Fibroblast of lung (primary cell): Measurements from ENCODE around the gene AK5. TPM values are rescaled to one million over a fixed set of nuclear protein-coding genes. Genes with fewer than 3 reads are reported as not detected.
"Not testable (repeated sequence)": the region's sequence is repeated elsewhere in the genome, so short reads cannot be mapped to it uniquely, and the experiment has no call there.

ENCODE experiments used
- DNase-seq, 2 donors: peaks; one replicate each; pipeline versions ENCODE4 v3.0.0 to v3.0.0-alpha.2; 2010; ENCODE audit warnings: low read depth in 2 of 2
- H2AFZ ChIP-seq: 2 replicates; pipeline ENCODE4 v1.5.1; 2012; ENCODE audit warnings: low read length, control low read depth, inconsistent platforms
- H3K27ac ChIP-seq: 2 replicates; pipeline ENCODE4 v1.5.1; 2011; ENCODE audit warnings: low read length, control low read depth; ENCODE audit not compliant: insufficient read depth
- H3K27me3 ChIP-seq: 2 replicates; pipeline ENCODE4 v1.5.1; 2011; ENCODE audit warnings: mild to moderate bottlenecking, low read length; ENCODE audit not compliant: control insufficient read depth, insufficient read depth
- H3K36me3 ChIP-seq: 2 replicates; pipeline ENCODE4 v1.5.1; 2011; ENCODE audit warnings: low read length; ENCODE audit not compliant: control insufficient read depth, insufficient read depth
- H3K4me1 ChIP-seq: 2 replicates; pipeline ENCODE4 v1.5.1; 2011; ENCODE audit warnings: low read length; ENCODE audit not compliant: control insufficient read depth, insufficient read depth; ENCODE audit errors: extremely low read depth
- H3K4me2 ChIP-seq: 2 replicates; pipeline ENCODE4 v1.5.1; 2011; ENCODE audit warnings: low read length, control low read depth; ENCODE audit not compliant: insufficient read depth; ENCODE audit errors: extremely low read depth
- H3K4me3 ChIP-seq, 4 experiments: fragments of 200-600 bp in 1 of 4; sonication (generic) in 1 of 4; replicated peaks in 1 of 4; 2 replicates each; pipeline ENCODE4 v1.5.1; 2011 to 2016; ENCODE audit warnings: low read length in 4 of 4, low read depth in 3 of 4, mild to moderate bottlenecking in 3 of 4, control low read depth in 2 of 4, inconsistent platforms in 1 of 4, mixed read lengths in 1 of 4; ENCODE audit not compliant: insufficient read depth in 1 of 4; ENCODE audit errors: control extremely low read depth in 1 of 4
- H3K79me2 ChIP-seq: 2 replicates; pipeline ENCODE4 v1.5.1; 2012; ENCODE audit warnings: mild to moderate bottlenecking, low read length, inconsistent platforms; ENCODE audit not compliant: control insufficient read depth, insufficient read depth
- H3K9ac ChIP-seq: 2 replicates; pipeline ENCODE4 v1.5.1; 2011; ENCODE audit warnings: mild to moderate bottlenecking, low read length, control low read depth; ENCODE audit not compliant: insufficient read depth
- H3K9me3 ChIP-seq: 2 replicates; pipeline ENCODE4 v1.5.1; 2012; ENCODE audit warnings: low read depth, low read length; ENCODE audit not compliant: control insufficient read depth, insufficient read depth
- H4K20me1 ChIP-seq: 2 replicates; pipeline ENCODE4 v1.5.1; 2011; ENCODE audit warnings: low read length; ENCODE audit not compliant: control insufficient read depth, insufficient read depth; ENCODE audit errors: extremely low read depth
- CTCF ChIP-seq, 2 donors: IDR thresholded peaks in 1 of 2; conservative IDR thresholded peaks in 1 of 2; 1 replicate in 1 of 2; 2 replicates in 1 of 2; pipeline ENCODE4 v1.5.1; 2011 to 2012; ENCODE audit warnings: low read length in 2 of 2, control low read depth in 1 of 2, inconsistent platforms in 1 of 2, low read depth in 1 of 2, mild to moderate bottlenecking in 1 of 2
- EZH2 ChIP-seq: IDR thresholded peaks from 2 replicates; pipeline ENCODE4 v1.5.1; 2012; ENCODE audit warnings: low read length, control low read depth, mild to moderate bottlenecking; ENCODE audit errors: missing control alignments
- polyA plus RNA-seq, 2 donors: library from polyadenylated mRNA; depleted of rRNA in 1 of 2; stranded (reverse) in 1 of 2; unstranded in 1 of 2; fragments of >200 nt; gene quantifications; 2 replicates each; pipeline ENCODE4 v1.2.1, GENCODE V29; 2011 to 2012; ENCODE audit warnings: missing spikeins in 1 of 2
- total RNA-seq: library from RNA; depleted of rRNA; stranded (reverse); fragments of >200 nt; gene quantifications from 2 replicates; pipeline ENCODE4 v1.2.1, GENCODE V29; 2014

Gene AK5
- total and polyA plus RNA-seq, 2 donors (not counting 1 experiment from before 2014, with no cell fraction given): 37.9 to 87.7 TPM

- H3K27ac ChIP-seq: no peak overlapping the region
- H3K79me2 ChIP-seq: no peaks in the 10 kb centered on the region
- H3K27me3 ChIP-seq: no peaks in the 10 kb centered on the region
- no peaks in the 10 kb centered on the region for H3K4me1 ChIP-seq
- H4K20me1 ChIP-seq: no peaks in the 10 kb centered on the region
- H3K36me3 ChIP-seq: no peaks in the 10 kb centered on the region
- no peak overlapping the region for H3K4me3 ChIP-seq
- no peaks in the 10 kb centered on the region for H3K9me3 ChIP-seq
- no peak overlapping the region for H2AFZ ChIP-seq
- no peak overlapping the region for H3K4me2 ChIP-seq
- TF ChIP-seq CTCF (conservative IDR thresholded peaks at IDR 0.05 in 1 of 2, IDR thresholded peaks at IDR 0.05 in 1 of 2; ENCODE audit: low read depth in 1 of 2, low read length in 2 of 2): no peak
- no peak for TF ChIP-seq EZH2
- no peak overlapping the region for H3K9ac ChIP-seq
- no peak for DNase-seq
Measured at GRCh38 chr1:77308889-77309621, 27.2 kb downstream of the AK5 start.

GRCh38 chr1:77310924-77311323, 29.1 kb downstream of the AK5 start:
- no peak for TF ChIP-seq EZH2
- TF ChIP-seq CTCF (conservative IDR thresholded peaks at IDR 0.05 in 1 of 2, IDR thresholded peaks at IDR 0.05 in 1 of 2; ENCODE audit: low read depth in 1 of 2, low read length in 2 of 2): no peak
- Histone ChIP-seq H3K9ac (no peak overlapping the region), H3K4me3 (no peak overlapping the region), H3K9me3 (no peaks in the 10 kb centered on the region), H3K27ac (no peak overlapping the region), H2AFZ (no peak overlapping the region), H3K4me2 (no peak overlapping the region), H3K79me2 (no peaks in the 10 kb centered on the region), H3K36me3 (no peaks in the 10 kb centered on the region), H3K4me1 (no peaks in the 10 kb centered on the region), H4K20me1 (no peaks in the 10 kb centered on the region), H3K27me3 (no peaks in the 10 kb centered on the region)
- no peak for DNase-seq

- H2AFZ ChIP-seq, H3K4me2 ChIP-seq, H3K36me3 ChIP-seq, H4K20me1 ChIP-seq, H3K4me3 ChIP-seq, H3K79me2 ChIP-seq, H3K27me3 ChIP-seq, H3K9me3 ChIP-seq, H3K9ac ChIP-seq, H3K27ac ChIP-seq, H3K4me1 ChIP-seq: not testable (repeated sequence)
- peak; percentile 2 to 4 for DNase-seq
Measured at GRCh38 chr1:77312364-77312763, 30.5 kb downstream of the AK5 start.
